ENCODE data around the gene SLC1A1. TPM values are rescaled to one million over a fixed set of nuclear protein-coding genes. Genes with fewer than 3 reads are reported as not detected.

SLC1A1 gene
- total RNA-seq, 3 donors from 2014 or later = 3.4 to 13.1 (median 7.3) TPM

- H3K27ac ChIP-seq = no peak overlapping the region
- no peak for TF ChIP-seq POLR2AphosphoS5 (IDR thresholded peaks at IDR 0.05)
- no peak for TF ChIP-seq POLR2A (IDR thresholded peaks at IDR 0.05)
- TF ChIP-seq CTCF (IDR thresholded peaks at IDR 0.05) = no peak
- peaks cover 0 to 5% of the 10 kb centered on the region in 2 donors for H3K4me1 ChIP-seq
Measured at GRCh38 chr9:4579001-4579400, 88.7 kb downstream of the SLC1A1 start.

GRCh38 chr9:4581035-4581760, 90.9 kb downstream of the SLC1A1 start:
- Histone ChIP-seq H3K36me3 (no peaks in the 10 kb centered on the region), H3K4me3 (no peak overlapping the region), H3K9me3 (no peaks in the 10 kb centered on the region), H3K4me1 (peaks cover 0 to 5% of the 10 kb centered on the region in 2 donors), H3K27me3 (no peaks in the 10 kb centered on the region), H3K27ac (no peak overlapping the region)
- no peak for TF ChIP-seq CTCF (IDR thresholded peaks at IDR 0.05)
- no peak for TF ChIP-seq POLR2AphosphoS5 (IDR thresholded peaks at IDR 0.05)
- TF ChIP-seq POLR2A (IDR thresholded peaks at IDR 0.05) = no peak
- intact Hi-C loops (cut with DNase I; ENCODE audit: low total_unique reads) = no loop called here
- DNase-seq (ENCODE audit: low spot score in 2 of 2) = no peak

More at GRCh38 chr9:4579001-4579400, 88.7 kb downstream of the SLC1A1 start:
- H3K4me3 ChIP-seq = no peak overlapping the region
- H3K9me3 ChIP-seq = no peaks in the 10 kb centered on the region
- no peaks in the 10 kb centered on the region for H3K36me3 ChIP-seq
- no peak for DNase-seq (ENCODE audit: low spot score in 2 of 2)
- H3K27me3 ChIP-seq = no peaks in the 10 kb centered on the region
- intact Hi-C loops (cut with DNase I; ENCODE audit: low total_unique reads) = no loop called here

- no peaks in the 10 kb centered on the region for H3K36me3 ChIP-seq
- intact Hi-C loops (cut with DNase I; ENCODE audit: low total_unique reads) = no loop called here
- H3K9me3 ChIP-seq = no peaks in the 10 kb centered on the region
- H3K4me1 ChIP-seq = peaks cover 0 to 5% of the 10 kb centered on the region in 2 donors
- H3K27me3 ChIP-seq = no peaks in the 10 kb centered on the region
- TF ChIP-seq POLR2AphosphoS5 (IDR thresholded peaks at IDR 0.05) (no peak), POLR2A (IDR thresholded peaks at IDR 0.05) (no peak), CTCF (IDR thresholded peaks at IDR 0.05) (no peak)
- H3K4me3 ChIP-seq = no peak overlapping the region
- no peak for DNase-seq (ENCODE audit: low spot score in 2 of 2)
- peak overlapping the region; percentile 0 to 3 for H3K27ac ChIP-seq
Measured at GRCh38 chr9:4581861-4582565, 91.7 kb downstream of the SLC1A1 start.

- TF ChIP-seq CTCF (IDR thresholded peaks at IDR 0.05) (no peak), POLR2AphosphoS5 (IDR thresholded peaks at IDR 0.05) (no peak), POLR2A (IDR thresholded peaks at IDR 0.05) (no peak)
- DNase-seq (ENCODE audit: low spot score in 2 of 2) = no peak
- H3K4me1 ChIP-seq = peaks cover 0 to 5% of the 10 kb centered on the region in 2 donors
- no peaks in the 10 kb centered on the region for H3K36me3 ChIP-seq
- no peak overlapping the region for H3K27ac ChIP-seq
- H3K9me3 ChIP-seq = no peaks in the 10 kb centered on the region
- H3K4me3 ChIP-seq = no peak overlapping the region
- intact Hi-C loops (cut with DNase I; ENCODE audit: low total_unique reads) = no loop called here
- H3K27me3 ChIP-seq = no peaks in the 10 kb centered on the region
Measured at GRCh38 chr9:4583001-4583400, 92.7 kb downstream of the SLC1A1 start.

DNA sequence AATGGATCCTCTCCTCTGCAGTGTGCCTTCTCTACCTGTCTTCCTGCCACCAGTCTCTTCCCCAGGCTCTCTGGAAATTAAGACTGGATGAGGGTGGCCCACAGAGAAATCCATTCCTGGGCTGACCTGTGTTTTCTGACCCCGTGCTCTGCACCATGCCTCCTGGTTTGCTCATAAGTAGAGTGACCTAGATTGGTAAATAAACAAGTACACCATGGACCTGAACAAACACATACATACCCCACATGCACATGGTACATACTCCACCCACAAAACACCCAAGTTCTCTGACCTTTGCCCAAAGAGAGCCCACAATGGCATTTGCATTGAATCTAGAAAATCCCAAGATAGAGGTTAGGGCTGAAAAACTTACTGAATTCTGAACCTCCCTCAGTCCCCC, 94.4 kb downstream of the SLC1A1 start:
- Histone ChIP-seq H3K27me3 (no peaks in the 10 kb centered on the region), H3K9me3 (no peaks in the 10 kb centered on the region), H3K4me3 (no peak overlapping the region), H3K36me3 (no peaks in the 10 kb centered on the region), H3K27ac (no peak overlapping the region), H3K4me1 (no peaks in the 10 kb centered on the region)
- DNase-seq (ENCODE audit: low spot score in 2 of 2) = no peak
- no peak for TF ChIP-seq CTCF (IDR thresholded peaks at IDR 0.05)
- TF ChIP-seq POLR2A (IDR thresholded peaks at IDR 0.05) = no peak
- no peak for TF ChIP-seq POLR2AphosphoS5 (IDR thresholded peaks at IDR 0.05)
- intact Hi-C loops (cut with DNase I; ENCODE audit: low total_unique reads) = no loop called here

Data from breast epithelium (tissue), 4 donors.